ENCODE results near the gene EPN2.

DNA sequence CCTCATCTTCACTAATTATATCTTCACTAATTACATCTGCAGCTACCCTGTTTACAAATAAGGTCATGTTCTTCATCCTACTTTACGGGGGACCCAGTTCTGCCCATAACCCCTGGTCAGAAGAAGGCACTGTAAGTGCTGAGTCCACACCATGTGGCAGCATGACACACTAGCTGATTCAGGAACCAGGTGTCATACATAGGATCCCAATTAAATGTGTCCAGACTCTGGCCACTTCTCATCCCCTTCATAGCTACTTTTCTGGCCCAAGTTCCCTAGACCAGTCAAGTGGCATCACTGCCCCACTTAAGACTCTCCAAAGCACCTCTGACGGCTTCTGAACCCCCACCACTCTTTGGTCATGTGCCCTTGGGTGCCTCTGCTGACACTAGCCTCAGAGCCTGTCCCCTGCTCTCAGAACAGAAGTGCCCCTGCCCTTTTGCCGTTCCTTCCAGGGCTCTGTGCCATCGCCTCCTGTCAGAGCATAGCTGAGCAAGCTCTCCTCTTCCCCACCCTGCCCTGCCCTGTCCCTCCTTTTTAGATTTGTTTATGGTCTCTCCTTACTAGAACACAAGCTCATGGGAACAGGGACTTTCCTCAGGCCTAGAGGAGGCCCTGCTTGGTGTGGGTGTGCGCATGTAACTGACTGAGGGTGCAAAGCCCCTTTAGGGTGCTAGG is 64.2 kb downstream of the EPN2 start:
- TF ChIP-seq, protein P1, sequence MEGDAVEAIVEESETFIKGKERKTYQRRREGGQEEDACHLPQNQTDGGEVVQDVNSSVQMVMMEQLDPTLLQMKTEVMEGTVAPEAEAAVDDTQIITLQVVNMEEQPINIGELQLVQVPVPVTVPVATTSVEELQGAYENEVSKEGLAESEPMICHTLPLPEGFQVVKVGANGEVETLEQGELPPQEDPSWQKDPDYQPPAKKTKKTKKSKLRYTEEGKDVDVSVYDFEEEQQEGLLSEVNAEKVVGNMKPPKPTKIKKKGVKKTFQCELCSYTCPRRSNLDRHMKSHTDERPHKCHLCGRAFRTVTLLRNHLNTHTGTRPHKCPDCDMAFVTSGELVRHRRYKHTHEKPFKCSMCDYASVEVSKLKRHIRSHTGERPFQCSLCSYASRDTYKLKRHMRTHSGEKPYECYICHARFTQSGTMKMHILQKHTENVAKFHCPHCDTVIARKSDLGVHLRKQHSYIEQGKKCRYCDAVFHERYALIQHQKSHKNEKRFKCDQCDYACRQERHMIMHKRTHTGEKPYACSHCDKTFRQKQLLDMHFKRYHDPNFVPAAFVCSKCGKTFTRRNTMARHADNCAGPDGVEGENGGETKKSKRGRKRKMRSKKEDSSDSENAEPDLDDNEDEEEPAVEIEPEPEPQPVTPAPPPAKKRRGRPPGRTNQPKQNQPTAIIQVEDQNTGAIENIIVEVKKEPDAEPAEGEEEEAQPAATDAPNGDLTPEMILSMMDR (IDR thresholded peaks at IDR 0.05): no peak
- TF ChIP-seq EP300 (IDR thresholded peaks at IDR 0.05): no peak
- TF ChIP-seq POLR2A (IDR thresholded peaks at IDR 0.05): no peak

Measured in tibial nerve (tissue), 4 donors.